HCT116 (cell line): ENCODE data around the gene BCR. TPM values are rescaled to one million over a fixed set of nuclear protein-coding genes. Genes with fewer than 3 reads are reported as not detected.

Experiments
- ATAC-seq: fragments of 200-7000 bp; cut with Tn5 transposase; 2 replicates; pipeline ENCODE4 v1.9.1; 2020; ENCODE audit warnings: mild to moderate bottlenecking, moderate library complexity
- BruUV-seq: library from RNA; stranded (reverse); fragments of 400-500 nt; replicated peaks from 2 replicates; lab custom pipeline; 2021; lab: Mats Ljungman, UMichigan
- CTCF ChIA-PET: fragments of 300-600 bp; sonication (Branson Sonifier 250); formaldehyde crosslinking; loops from one replicate; lab custom pipeline; 2021; ENCODE audit warnings: antibody characterized with exemption; lab: Charles Lee
- POLR2A ChIA-PET: fragments of 300-600, 350-600 bp; sonication (Branson Sonifier 250); formaldehyde crosslinking; loops from one replicate; lab custom pipeline; 2021; ENCODE audit warnings: antibody characterized with exemption; lab: Charles Lee
- RAD21 ChIA-PET, 2 experiments: fragments of 300-600 bp; sonication (Branson Sonifier 250); formaldehyde crosslinking; loops; one replicate each; lab custom pipeline; 2023; ENCODE audit warnings: low total read pairs in 2 of 2; ENCODE audit not compliant: uncharacterized antibody in 2 of 2, unreplicated experiment in 2 of 2, low non-redundant PET in 1 of 2; lab: Charles Lee
- DNase-seq: peaks from one replicate; pipeline ENCODE4 v3.0.0-alpha.2; 2010; ENCODE audit warnings: low read depth, low spot score
- H2AFZ ChIP-seq: fragments of 200-600 bp; shearing (Covaris generic), sonication (generic); 2 replicates; pipeline ENCODE4 v1.6.1; 2017; ENCODE audit warnings: low read depth, mixed run types, mixed read lengths, antibody characterized with exemption, low read length; ENCODE audit not compliant: poor library complexity, severe bottlenecking
- H3K27ac ChIP-seq: 2 replicates; pipeline ENCODE4 v1.5.1; 2012; ENCODE audit warnings: low read depth, low read length
- H3K27me3 ChIP-seq: fragments of 200-600 bp; sonication (generic); 2 replicates; pipeline ENCODE4 v1.6.1; 2016; ENCODE audit warnings: mixed run types, low read length, mixed read lengths; ENCODE audit not compliant: insufficient read depth
- H3K36me3 ChIP-seq, 2 experiments: fragments of 200-500 bp in 1 of 2; fragments of 200-600 bp in 1 of 2; sonication (Bioruptor generic) in 1 of 2; sonication (generic) in 1 of 2; 2 replicates each; pipeline versions ENCODE4 v1.5.1 to v1.6.1; 2014 to 2016; ENCODE audit warnings: low read length in 2 of 2, inconsistent platforms in 1 of 2, mixed read lengths in 1 of 2, mixed run types in 1 of 2; ENCODE audit not compliant: insufficient read depth in 2 of 2, control insufficient read depth in 1 of 2
- H3K4me1 ChIP-seq, 2 experiments: fragments of 200-600 bp in 1 of 2; sonication (generic) in 1 of 2; 2 replicates each; pipeline versions ENCODE4 v1.5.1 to v1.6.1; 2012 to 2017; ENCODE audit warnings: low read length in 2 of 2, inconsistent platforms in 1 of 2, mild to moderate bottlenecking in 1 of 2, mixed read lengths in 1 of 2, mixed run types in 1 of 2, moderate library complexity in 1 of 2; ENCODE audit not compliant: insufficient read depth in 2 of 2, control insufficient read depth in 1 of 2
- H3K4me2 ChIP-seq: fragments of 200-600 bp; sonication (generic); 2 replicates; pipeline ENCODE4 v1.6.1; 2017; ENCODE audit warnings: mixed run types, low read length, mixed read lengths
- H3K4me3 ChIP-seq, 2 experiments: fragments of 200-600 bp in 1 of 2; sonication (generic) in 1 of 2; replicated peaks in 1 of 2; 2 replicates each; pipeline ENCODE4 v1.5.1; 2011 to 2016; ENCODE audit warnings: low read length in 2 of 2, control low read depth in 1 of 2, low read depth in 1 of 2, mild to moderate bottlenecking in 1 of 2, mixed read lengths in 1 of 2, mixed run types in 1 of 2
- H3K79me2 ChIP-seq: fragments of 200-600 bp; sonication (generic); 2 replicates; pipeline ENCODE4 v1.6.1; 2017; ENCODE audit warnings: mild to moderate bottlenecking, mixed run types, low read length, moderate library complexity, mixed read lengths; ENCODE audit not compliant: insufficient read depth
- H3K9ac ChIP-seq: fragments of 200-600 bp; sonication (generic); 2 replicates; pipeline ENCODE4 v1.6.1; 2016; ENCODE audit warnings: low read length, mixed read lengths
- H3K9me2 ChIP-seq: fragments of 200-600 bp; sonication (generic), shearing (Covaris generic); 2 replicates; pipeline ENCODE4 v1.6.1; 2017; ENCODE audit warnings: mixed run types, mild to moderate bottlenecking, moderate library complexity; ENCODE audit not compliant: insufficient read depth
- H3K9me3 ChIP-seq, 2 experiments: fragments of 200-500 bp in 1 of 2; fragments of 200-600 bp in 1 of 2; sonication (Bioruptor generic) in 1 of 2; sonication (generic) in 1 of 2; 2 replicates each; pipeline ENCODE4 v1.6.1; 2014 to 2017; ENCODE audit warnings: low read length in 2 of 2, mixed read lengths in 2 of 2, inconsistent platforms in 1 of 2, low read depth in 1 of 2, mild to moderate bottlenecking in 1 of 2, mixed run types in 1 of 2, moderate library complexity in 1 of 2; ENCODE audit not compliant: control insufficient read depth in 1 of 2, insufficient read depth in 1 of 2
- H4K20me1 ChIP-seq: fragments of 200-600 bp; sonication (generic), shearing (Covaris generic); 2 replicates; pipeline ENCODE4 v1.6.1; 2017; ENCODE audit warnings: mixed run types, mild to moderate bottlenecking, moderate library complexity; ENCODE audit not compliant: insufficient read depth
- EGR1 ChIP-seq: IDR thresholded peaks from 2 replicates; pipeline ENCODE4 v1.6.1; 2012; ENCODE audit warnings: low read depth
- TCF7L2 ChIP-seq: IDR thresholded peaks from 2 replicates; pipeline ENCODE4 v1.7.0; 2011; ENCODE audit warnings: borderline replicate concordance, inconsistent platforms; ENCODE audit not compliant: insufficient read depth, insufficient read length; ENCODE audit errors: extremely low read depth
- intact Hi-C: fragments of 100-400 bp; cut with micrococcal nuclease; formaldehyde crosslinking; loops from 2 replicates; pipeline ENCODE4 v1.10.0; 2022
- total RNA-seq: library from RNA; stranded (reverse); gene quantifications from one replicate; pipeline ENCODE4 v1.2.1, GENCODE V29; 2021; ENCODE audit not compliant: unreplicated experiment
- TF ChIP-seq, protein P1 (sequence below): IDR thresholded peaks from 2 replicates; pipeline ENCODE4 v1.6.1; 2012
- TF ChIP-seq, protein P2 (sequence below): IDR thresholded peaks from 2 replicates; pipeline ENCODE4 v1.6.1; 2012; ENCODE audit warnings: low read depth

Gene BCR
- total RNA-seq, 1 experiment from 2014 or later = 39.7 TPM

DNA sequence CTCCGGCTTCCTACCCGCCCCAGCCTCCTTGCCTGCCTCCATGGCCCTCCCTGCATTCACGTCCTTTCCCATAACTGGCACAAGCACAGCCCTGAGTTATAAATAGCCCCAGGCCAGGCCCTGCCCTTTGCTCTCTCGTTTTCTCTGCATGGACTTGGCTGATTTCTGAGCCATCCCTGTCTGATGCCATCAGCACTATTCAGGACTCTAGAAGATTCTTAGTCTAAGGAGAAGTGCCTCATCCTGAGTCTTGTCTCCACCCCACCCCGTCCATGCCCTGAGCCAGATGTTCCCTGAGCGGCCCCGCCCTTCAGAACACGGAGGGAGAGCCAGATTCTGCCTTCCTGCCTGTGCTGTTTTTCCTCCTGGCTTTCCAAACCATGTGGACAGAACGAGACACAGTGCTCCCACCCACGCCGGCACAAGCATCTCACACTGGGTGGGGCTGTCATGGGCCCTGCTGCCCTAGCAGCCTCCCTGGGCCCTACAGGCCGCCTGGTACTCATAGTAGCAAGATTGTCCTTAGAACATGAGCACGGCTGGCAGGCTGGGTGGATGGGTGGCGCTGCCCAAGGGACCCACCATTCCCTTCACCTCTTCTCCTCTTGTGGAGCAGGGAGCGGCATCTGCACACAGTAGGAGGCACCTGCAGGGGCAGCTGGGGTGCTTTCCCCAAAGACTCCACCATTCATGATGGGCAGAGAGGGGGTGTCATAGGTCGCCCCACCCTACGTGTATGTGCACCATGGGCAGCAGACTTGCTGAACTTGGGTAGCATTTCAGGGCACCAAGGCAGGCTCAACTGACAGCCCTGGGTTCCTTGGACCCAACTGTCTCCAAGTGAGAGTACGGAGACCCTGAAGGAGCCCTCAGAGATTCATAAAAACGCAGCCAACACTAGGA is 76.9 kb downstream of the BCR start:
- Histone ChIP-seq H3K27me3 (no peaks in the 10 kb centered on the region), H2AFZ (no peak overlapping the region), H4K20me1 (no peaks in the 10 kb centered on the region), H3K9me3 (no peaks in the 10 kb centered on the region), H3K36me3 (peaks cover 8 to 12% of the 10 kb centered on the region in 2 experiments; a peak in 3 of 4 replicates), H3K79me2 (peaks cover 17% of the 10 kb centered on the region; the same call in 1 of the 2 replicates), H3K9ac (no peak overlapping the region), H3K9me2 (no peaks in the 10 kb centered on the region), H3K4me2 (no peak overlapping the region), H3K27ac (no peak overlapping the region), H3K4me1 (no peaks in the 10 kb centered on the region; a peak in 1 of 4 replicates), H3K4me3 (no peak overlapping the region)
- no TSS peak for BruUV-seq
- intact Hi-C loops = no loop called here
- POLR2A ChIA-PET = no interaction called here
- CTCF ChIA-PET = no interaction called here
- ATAC-seq (no peak), DNase-seq (no peak)
- RAD21 ChIA-PET = no interaction called here
- TF ChIP-seq, protein P1, sequence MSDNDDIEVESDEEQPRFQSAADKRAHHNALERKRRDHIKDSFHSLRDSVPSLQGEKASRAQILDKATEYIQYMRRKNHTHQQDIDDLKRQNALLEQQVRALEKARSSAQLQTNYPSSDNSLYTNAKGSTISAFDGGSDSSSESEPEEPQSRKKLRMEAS = no peak
- no peak for TF ChIP-seq EGR1
- TF ChIP-seq TCF7L2 = no peak
- TF ChIP-seq, protein P2, sequence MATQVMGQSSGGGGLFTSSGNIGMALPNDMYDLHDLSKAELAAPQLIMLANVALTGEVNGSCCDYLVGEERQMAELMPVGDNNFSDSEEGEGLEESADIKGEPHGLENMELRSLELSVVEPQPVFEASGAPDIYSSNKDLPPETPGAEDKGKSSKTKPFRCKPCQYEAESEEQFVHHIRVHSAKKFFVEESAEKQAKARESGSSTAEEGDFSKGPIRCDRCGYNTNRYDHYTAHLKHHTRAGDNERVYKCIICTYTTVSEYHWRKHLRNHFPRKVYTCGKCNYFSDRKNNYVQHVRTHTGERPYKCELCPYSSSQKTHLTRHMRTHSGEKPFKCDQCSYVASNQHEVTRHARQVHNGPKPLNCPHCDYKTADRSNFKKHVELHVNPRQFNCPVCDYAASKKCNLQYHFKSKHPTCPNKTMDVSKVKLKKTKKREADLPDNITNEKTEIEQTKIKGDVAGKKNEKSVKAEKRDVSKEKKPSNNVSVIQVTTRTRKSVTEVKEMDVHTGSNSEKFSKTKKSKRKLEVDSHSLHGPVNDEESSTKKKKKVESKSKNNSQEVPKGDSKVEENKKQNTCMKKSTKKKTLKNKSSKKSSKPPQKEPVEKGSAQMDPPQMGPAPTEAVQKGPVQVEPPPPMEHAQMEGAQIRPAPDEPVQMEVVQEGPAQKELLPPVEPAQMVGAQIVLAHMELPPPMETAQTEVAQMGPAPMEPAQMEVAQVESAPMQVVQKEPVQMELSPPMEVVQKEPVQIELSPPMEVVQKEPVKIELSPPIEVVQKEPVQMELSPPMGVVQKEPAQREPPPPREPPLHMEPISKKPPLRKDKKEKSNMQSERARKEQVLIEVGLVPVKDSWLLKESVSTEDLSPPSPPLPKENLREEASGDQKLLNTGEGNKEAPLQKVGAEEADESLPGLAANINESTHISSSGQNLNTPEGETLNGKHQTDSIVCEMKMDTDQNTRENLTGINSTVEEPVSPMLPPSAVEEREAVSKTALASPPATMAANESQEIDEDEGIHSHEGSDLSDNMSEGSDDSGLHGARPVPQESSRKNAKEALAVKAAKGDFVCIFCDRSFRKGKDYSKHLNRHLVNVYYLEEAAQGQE = no peak
- TF ChIP-seq, all 23 proteins: peak for 0
